GM12878 (cell line): ENCODE data around the gene ZFP14. TPM values are rescaled to one million over a fixed set of nuclear protein-coding genes. Genes with fewer than 3 reads are reported as not detected.

Experiments used
- ATAC-seq: fragments of 200-7000 bp; cut with Tn5 transposase; 3 replicates; pipeline ENCODE4 v1.9.1; 2020; ENCODE audit warnings: mild to moderate bottlenecking, moderate library complexity
- BruUV-seq: library from RNA; stranded (reverse); fragments of 400-500 nt; replicated peaks from 2 replicates; lab custom pipeline; 2021; lab: Mats Ljungman, UMichigan
- CTCF ChIA-PET: fragments of 300-600 bp; sonication (Branson Sonifier 250); formaldehyde crosslinking; extraction: SDS; loops from one replicate; lab custom pipeline; 2021; ENCODE audit warnings: inconsistent platforms; lab: Yijun Ruan, JAX
- POLR2A ChIA-PET: fragments of 350-600 bp; formaldehyde crosslinking; extraction: SDS; loops from one replicate; lab custom pipeline; 2021; ENCODE audit warnings: inconsistent platforms; lab: Charles Lee
- RAD21 ChIA-PET: fragments of 300-600 bp; sonication (Branson Sonifier 250); formaldehyde crosslinking; loops from one replicate; lab custom pipeline; 2023; ENCODE audit warnings: antibody characterized with exemption; ENCODE audit not compliant: unreplicated experiment; lab: Charles Lee
- SMC1A ChIA-PET: fragments of 300-600 bp; sonication (Branson Sonifier 250); formaldehyde crosslinking; loops from one replicate; lab custom pipeline; 2023; ENCODE audit not compliant: unreplicated experiment, uncharacterized antibody; lab: Charles Lee
- DNase-seq: peaks from one replicate; pipeline ENCODE4 v3.0.0-alpha.2; 2011; ENCODE audit warnings: low read depth, low spot score
- FAIRE-seq: peaks from 3 replicates; lab custom pipeline; 2011; peaks lifted over from hg19 to GRCh38; lab: Jason Lieb, UNC
- H2AFZ ChIP-seq: 2 replicates; pipeline ENCODE4 v1.6.0; 2011; ENCODE audit warnings: low read depth, low read length, control low read depth; ENCODE audit not compliant: control insufficient read depth
- H3K27ac ChIP-seq: 2 replicates; pipeline ENCODE4 v1.5.1; 2011; ENCODE audit warnings: control low read depth; ENCODE audit not compliant: control insufficient read depth, insufficient read depth
- H3K27me3 ChIP-seq, 2 experiments: replicated peaks in 1 of 2; 2 replicates each; pipeline versions ENCODE4 v1.6.0 to v1.6.1; 2011; ENCODE audit warnings: low read length in 1 of 2; ENCODE audit not compliant: control insufficient read depth in 2 of 2, insufficient read depth in 2 of 2
- H3K36me3 ChIP-seq, 2 experiments: 2 replicates each; pipeline ENCODE4 v1.5.1; 2011; ENCODE audit warnings: low read length in 1 of 2; ENCODE audit not compliant: control insufficient read depth in 2 of 2, insufficient read depth in 2 of 2
- H3K4me1 ChIP-seq: 2 replicates; pipeline ENCODE4 v1.6.1; 2011; ENCODE audit warnings: mild to moderate bottlenecking, low read length, moderate library complexity, mixed read lengths; ENCODE audit not compliant: control insufficient read depth, insufficient read depth
- H3K4me2 ChIP-seq: 2 replicates; pipeline ENCODE4 v1.6.0; 2011; ENCODE audit warnings: control low read depth; ENCODE audit not compliant: control insufficient read depth, insufficient read depth
- H3K4me3 ChIP-seq: fragments of 200-600 bp; sonication (generic); 2 replicates; pipeline ENCODE4 v1.5.1; 2016
- H3K79me2 ChIP-seq: 2 replicates; pipeline ENCODE4 v1.6.0; 2011; ENCODE audit warnings: low read length; ENCODE audit not compliant: control insufficient read depth, insufficient read depth
- H3K9ac ChIP-seq: 2 replicates; pipeline ENCODE4 v1.8.0; 2011; ENCODE audit warnings: low read length, control low read depth, mixed read lengths; ENCODE audit not compliant: control insufficient read depth, insufficient read depth
- H3K9me3 ChIP-seq: replicated peaks from 3 replicates; pipeline ENCODE4 v1.5.1; 2011; ENCODE audit warnings: mild to moderate bottlenecking, low read length; ENCODE audit not compliant: control insufficient read depth, insufficient read depth
- H4K20me1 ChIP-seq: 2 replicates; pipeline ENCODE4 v1.6.0; 2011; ENCODE audit not compliant: control insufficient read depth, insufficient read depth
- CBX3 ChIP-seq: fragments of 200-600 bp; sonication (generic); IDR thresholded peaks from 2 replicates; pipeline ENCODE4 v1.6.1; 2016; ENCODE audit warnings: low read depth, borderline replicate concordance
- CHD4 ChIP-seq: fragments of 200-600 bp; sonication (generic); IDR thresholded peaks from 2 replicates; pipeline ENCODE4 v1.6.1; 2016; ENCODE audit warnings: mild to moderate bottlenecking
- NBN ChIP-seq: fragments of 450-650 bp; IDR thresholded peaks from 2 replicates; pipeline ENCODE4 v1.6.1; 2016
- NR2C2 ChIP-seq: IDR thresholded peaks from 2 replicates; pipeline ENCODE4 v1.6.1; 2011; ENCODE audit warnings: borderline replicate concordance, low read depth; ENCODE audit not compliant: control insufficient read depth, insufficient read length
- RELA ChIP-seq: fragments of 450-650 bp; IDR thresholded peaks from 2 replicates; pipeline ENCODE4 v1.8.0; 2014; ENCODE audit warnings: borderline replicate concordance; ENCODE audit not compliant: partially characterized antibody
- SIN3A ChIP-seq: IDR thresholded peaks from 2 replicates; pipeline ENCODE4 v1.6.1; 2012; ENCODE audit warnings: low read depth, low read length, improper control_type of control experiment
- STAT3 ChIP-seq: IDR thresholded peaks from 2 replicates; pipeline ENCODE4 v1.6.1; 2011; ENCODE audit warnings: low read depth, low read length, improper control_type of control experiment
- SUZ12 ChIP-seq: fragments of 200-600 bp; sonication (generic); IDR thresholded peaks from one replicate; pipeline ENCODE4 v1.6.1; 2018; ENCODE audit warnings: antibody characterized with exemption, mild to moderate bottlenecking; ENCODE audit not compliant: unreplicated experiment
- WGBS: methylation state at CpG from one replicate; pipeline ENCODE4 v1.1.6; 2016; ENCODE audit warnings: low lambda C conversion rate; ENCODE audit not compliant: insufficient replicate concordance, insufficient coverage; ENCODE audit errors: missing lambda C conversion rate; 5-methylcytosine and 5-hydroxymethylcytosine counted together
- in situ Hi-C: fragments of 300-500 bp; cut with MboI; formaldehyde crosslinking; loops from 9 replicates; pipeline ENCODE4 v1.14.3; 2018; ENCODE audit warnings: mixed read lengths
- intact Hi-C: fragments of 100-400 bp; cut with micrococcal nuclease; formaldehyde crosslinking; loops from one replicate; pipeline ENCODE4 v1.14.2; 2022; ENCODE audit not compliant: unreplicated experiment
- polyA plus RNA-seq, 11 experiments: library from polyadenylated mRNA; depleted of rRNA in 4 of 11; unstranded in 6 of 11; stranded (reverse) in 5 of 11; fragments of >200 nt; fragmentation: Nextera tagmentation in 4 of 11; fragmentation: Illumina TruSeq in 1 of 11; extraction: Ambion mirVana in 4 of 11; extraction: Trizol in 1 of 11; gene quantifications; 1 replicate in 1 of 11; 2 replicates in 10 of 11; pipeline versions ENCODE4 v1.2.1 to v1.2.3, GENCODE V29; 2011 to 2016; ENCODE audit warnings: inconsistent platforms in 2 of 11, missing spikeins in 2 of 11, low read depth in 1 of 11
- total RNA-seq, 4 experiments: library from RNA; depleted of rRNA in 3 of 4; stranded (reverse); fragments of >200 nt in 3 of 4; fragmentation: Illumina TruSeq in 1 of 4; extraction: Trizol in 1 of 4; gene quantifications; 2 replicates each; pipeline versions ENCODE4 v1.2.1 to v1.2.3, GENCODE V29; 2013 to 2021
- TF ChIP-seq, protein P1 (sequence below): fragments of 450-650 bp; IDR thresholded peaks from 2 replicates; pipeline ENCODE4 v1.6.1; 2017; ENCODE audit warnings: low read depth, mild to moderate bottlenecking, moderate library complexity
- TF ChIP-seq, protein P2 (sequence below): fragments of 450-650 bp; formaldehyde crosslinking; IDR thresholded peaks from 2 replicates; pipeline ENCODE4 v1.4.0; 2022; ENCODE audit warnings: mild to moderate bottlenecking, moderate library complexity

ZFP14 gene
- total and polyA plus RNA-seq, 10 of the 15 experiments (the other 5 are each of a cell fraction or from before 2014, with no cell fraction given), result 0.61 to 2.6 (median 0.83) TPM

DNA sequence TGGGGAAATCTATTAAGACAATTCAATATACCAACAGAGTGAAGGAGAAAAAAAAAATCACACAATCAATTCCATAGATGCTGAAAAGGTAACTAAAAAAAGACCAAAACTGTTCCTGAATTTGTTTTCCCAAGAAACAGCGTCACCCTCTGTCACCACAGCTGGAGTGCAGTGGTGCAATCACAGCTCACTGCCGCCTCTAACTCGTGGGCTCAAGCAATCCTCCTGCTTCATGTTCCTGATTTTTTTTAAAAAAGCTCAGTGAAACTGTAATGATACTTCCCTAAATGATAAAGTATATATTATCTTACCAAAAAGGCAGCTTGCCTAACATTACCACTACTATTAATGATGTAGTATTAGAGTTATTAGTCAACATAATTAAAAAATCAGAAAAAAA lies 19.6 kb upstream of the ZFP14 start:
- no peak overlapping the region for H2AFZ ChIP-seq
- no peak for FAIRE-seq
- no peak for DNase-seq
- no TSS peak for BruUV-seq
- H3K4me1 ChIP-seq, result no peaks in the 10 kb centered on the region
- POLR2A ChIA-PET, result no interaction called here
- intact Hi-C loops, result no loop called here
- H3K36me3 ChIP-seq, result peaks cover 0 to 9% of the 10 kb centered on the region in 2 experiments; a peak in 1 of 4 replicates
- H4K20me1 ChIP-seq, result no peaks in the 10 kb centered on the region
- no peak overlapping the region for H3K27ac ChIP-seq
- TF ChIP-seq SIN3A, result no peak
- TF ChIP-seq CHD4, result no peak
- TF ChIP-seq STAT3, result no peak
- no peak for TF ChIP-seq SUZ12
- TF ChIP-seq, protein P1, sequence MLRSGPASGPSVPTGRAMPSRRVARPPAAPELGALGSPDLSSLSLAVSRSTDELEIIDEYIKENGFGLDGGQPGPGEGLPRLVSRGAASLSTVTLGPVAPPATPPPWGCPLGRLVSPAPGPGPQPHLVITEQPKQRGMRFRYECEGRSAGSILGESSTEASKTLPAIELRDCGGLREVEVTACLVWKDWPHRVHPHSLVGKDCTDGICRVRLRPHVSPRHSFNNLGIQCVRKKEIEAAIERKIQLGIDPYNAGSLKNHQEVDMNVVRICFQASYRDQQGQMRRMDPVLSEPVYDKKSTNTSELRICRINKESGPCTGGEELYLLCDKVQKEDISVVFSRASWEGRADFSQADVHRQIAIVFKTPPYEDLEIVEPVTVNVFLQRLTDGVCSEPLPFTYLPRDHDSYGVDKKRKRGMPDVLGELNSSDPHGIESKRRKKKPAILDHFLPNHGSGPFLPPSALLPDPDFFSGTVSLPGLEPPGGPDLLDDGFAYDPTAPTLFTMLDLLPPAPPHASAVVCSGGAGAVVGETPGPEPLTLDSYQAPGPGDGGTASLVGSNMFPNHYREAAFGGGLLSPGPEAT, result no peak
- TF ChIP-seq, protein P2, sequence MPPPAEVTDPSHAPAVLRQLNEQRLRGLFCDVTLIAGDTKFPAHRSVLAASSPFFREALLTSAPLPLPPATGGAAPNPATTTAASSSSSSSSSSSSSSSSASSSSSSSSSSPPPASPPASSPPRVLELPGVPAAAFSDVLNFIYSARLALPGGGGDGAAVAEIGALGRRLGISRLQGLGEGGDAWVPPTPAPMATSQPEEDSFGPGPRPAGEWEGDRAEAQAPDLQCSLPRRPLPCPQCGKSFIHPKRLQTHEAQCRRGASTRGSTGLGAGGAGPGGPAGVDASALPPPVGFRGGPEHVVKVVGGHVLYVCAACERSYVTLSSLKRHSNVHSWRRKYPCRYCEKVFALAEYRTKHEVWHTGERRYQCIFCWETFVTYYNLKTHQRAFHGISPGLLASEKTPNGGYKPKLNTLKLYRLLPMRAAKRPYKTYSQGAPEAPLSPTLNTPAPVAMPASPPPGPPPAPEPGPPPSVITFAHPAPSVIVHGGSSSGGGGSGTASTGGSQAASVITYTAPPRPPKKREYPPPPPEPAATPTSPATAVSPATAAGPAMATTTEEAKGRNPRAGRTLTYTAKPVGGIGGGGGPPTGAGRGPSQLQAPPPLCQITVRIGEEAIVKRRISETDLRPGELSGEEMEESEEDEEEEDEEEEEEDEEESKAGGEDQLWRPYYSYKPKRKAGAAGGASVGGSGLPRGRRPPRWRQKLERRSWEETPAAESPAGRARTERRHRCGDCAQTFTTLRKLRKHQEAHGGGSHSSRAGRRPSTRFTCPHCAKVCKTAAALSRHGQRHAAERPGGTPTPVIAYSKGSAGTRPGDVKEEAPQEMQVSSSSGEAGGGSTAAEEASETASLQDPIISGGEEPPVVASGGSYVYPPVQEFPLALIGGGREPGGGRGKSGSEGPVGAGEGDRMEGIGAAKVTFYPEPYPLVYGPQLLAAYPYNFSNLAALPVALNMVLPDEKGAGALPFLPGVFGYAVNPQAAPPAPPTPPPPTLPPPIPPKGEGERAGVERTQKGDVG, result no peak
- no peak for TF ChIP-seq RELA
- TF ChIP-seq NBN, result no peak
- no peak for TF ChIP-seq CBX3
- no peak for TF ChIP-seq NR2C2
- TF ChIP-seq, all 136 proteins: peak for 0
- ChIA-PET RAD21 (no interaction called here), CTCF (no interaction called here), SMC1A (no interaction called here)
- H3K4me3 ChIP-seq, result no peak overlapping the region
- H3K4me2 ChIP-seq, result no peak overlapping the region
- no peak overlapping the region for H3K9ac ChIP-seq
- 96% methylated on average over 3 of the region's 3 CpGs for WGBS
- no peaks in the 10 kb centered on the region for H3K27me3 ChIP-seq
- no peaks in the 10 kb centered on the region for H3K79me2 ChIP-seq
- ATAC-seq, result no peak
- H3K9me3 ChIP-seq, result peaks cover 20% of the 10 kb centered on the region
- in situ Hi-C loops, result no loop called here
